ENCODE results near the gene ALDH18A1.

Gene ALDH18A1

GRCh38 chr10:95653895-95654294 lies 2.6 kb downstream of the ALDH18A1 start:
- no peak for TF ChIP-seq CTCF (IDR thresholded peaks at IDR 0.05; ENCODE audit: low read depth, low read length)
- DNase-seq: no peak
- Histone ChIP-seq H3K36me3 (peaks cover 18% of the 10 kb centered on the region), H3K27me3 (no peaks in the 10 kb centered on the region), H3K4me1 (no peaks in the 10 kb centered on the region), H3K9me3 (no peaks in the 10 kb centered on the region), H3K4me3 (ENCODE audit: low read depth, low read length) (no peak overlapping the region)

- H3K4me3 ChIP-seq (ENCODE audit: low read depth, low read length): no peak overlapping the region
- H3K4me1 ChIP-seq: no peaks in the 10 kb centered on the region
- TF ChIP-seq CTCF (IDR thresholded peaks at IDR 0.05; ENCODE audit: low read depth, low read length): no peak
- no peaks in the 10 kb centered on the region for H3K27me3 ChIP-seq
- DNase-seq: no peak
- peaks cover 31% of the 10 kb centered on the region for H3K36me3 ChIP-seq
- H3K9me3 ChIP-seq: no peaks in the 10 kb centered on the region
Measured at GRCh38 chr10:95651346-95652060, 5.0 kb downstream of the ALDH18A1 start.

- H3K4me3 ChIP-seq (ENCODE audit: low read depth, low read length): no peak overlapping the region
- no peaks in the 10 kb centered on the region for H3K9me3 ChIP-seq
- no peaks in the 10 kb centered on the region for H3K27me3 ChIP-seq
- no peak for DNase-seq
- no peaks in the 10 kb centered on the region for H3K4me1 ChIP-seq
- peaks cover 33% of the 10 kb centered on the region for H3K36me3 ChIP-seq
- TF ChIP-seq CTCF (IDR thresholded peaks at IDR 0.05; ENCODE audit: low read depth, low read length): no peak
Measured at GRCh38 chr10:95650232-95650631, 6.3 kb downstream of the ALDH18A1 start.

GRCh38 chr10:95648138-95648537 lies 8.4 kb downstream of the ALDH18A1 start:
- no peak for DNase-seq
- no peaks in the 10 kb centered on the region for H3K4me1 ChIP-seq
- H3K4me3 ChIP-seq (ENCODE audit: low read depth, low read length): no peak overlapping the region
- peaks cover 34% of the 10 kb centered on the region for H3K36me3 ChIP-seq
- H3K27me3 ChIP-seq: no peaks in the 10 kb centered on the region
- TF ChIP-seq CTCF (IDR thresholded peaks at IDR 0.05; ENCODE audit: low read depth, low read length): no peak
- H3K9me3 ChIP-seq: no peaks in the 10 kb centered on the region

- H3K9me3 ChIP-seq: no peaks in the 10 kb centered on the region
- peaks cover 36% of the 10 kb centered on the region for H3K36me3 ChIP-seq
- no peak for DNase-seq
- no peak overlapping the region for H3K4me3 ChIP-seq (ENCODE audit: low read depth, low read length)
- no peaks in the 10 kb centered on the region for H3K27me3 ChIP-seq
- H3K4me1 ChIP-seq: no peaks in the 10 kb centered on the region
- TF ChIP-seq CTCF (IDR thresholded peaks at IDR 0.05; ENCODE audit: low read depth, low read length): no peak
Measured at GRCh38 chr10:95646160-95646559, 10.4 kb downstream of the ALDH18A1 start.

- H3K4me3 ChIP-seq (ENCODE audit: low read depth, low read length): no peak overlapping the region
- H3K9me3 ChIP-seq: no peaks in the 10 kb centered on the region
- DNase-seq: no peak
- no peaks in the 10 kb centered on the region for H3K4me1 ChIP-seq
- peaks cover 42% of the 10 kb centered on the region for H3K36me3 ChIP-seq
- TF ChIP-seq CTCF (IDR thresholded peaks at IDR 0.05; ENCODE audit: low read depth, low read length): no peak
- H3K27me3 ChIP-seq: no peaks in the 10 kb centered on the region
Measured at GRCh38 chr10:95644901-95645300, 11.6 kb downstream of the ALDH18A1 start.

Data from BE2C (cell line).